ENCODE data around the gene HMX1.

DNA sequence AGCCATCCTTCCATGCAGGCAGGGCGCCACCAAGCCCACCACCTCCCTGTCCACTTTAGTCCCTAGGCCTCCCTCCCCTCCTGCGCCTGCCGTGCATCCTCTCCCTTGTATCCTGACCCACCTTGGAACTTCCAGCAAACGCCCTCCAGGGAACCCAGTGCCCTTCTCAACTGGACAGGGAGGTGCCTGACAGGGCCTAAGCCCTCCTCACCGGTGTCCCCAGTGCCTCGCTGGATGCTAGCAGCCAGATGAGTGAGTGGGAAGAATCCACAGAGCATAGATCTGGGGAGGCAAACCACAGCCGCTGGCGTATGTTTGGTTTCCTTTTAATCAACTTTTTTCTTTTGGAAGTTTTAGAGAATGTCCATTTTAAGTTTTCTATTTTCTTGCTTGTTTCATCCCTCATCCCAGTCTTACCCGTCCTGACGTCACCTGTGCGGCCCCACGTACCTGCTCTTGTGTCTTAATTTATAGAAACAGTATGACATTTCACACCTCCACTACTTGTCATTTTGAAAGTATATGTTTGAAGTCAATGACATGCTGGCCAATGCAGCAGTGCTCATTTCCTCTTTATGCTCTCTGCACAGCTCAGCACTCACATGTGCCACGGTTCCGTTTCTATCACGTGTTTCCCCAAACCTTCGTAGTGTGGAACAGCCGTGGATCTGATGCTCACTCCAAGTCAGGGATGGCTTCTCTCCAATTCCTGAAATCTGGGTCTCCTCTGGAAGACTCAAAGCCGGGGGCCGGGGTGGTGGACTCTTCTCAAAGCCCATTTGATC lies 3.4 kb upstream of the HMX1 start:
- no peak for TF ChIP-seq EZH2 (IDR thresholded peaks at IDR 0.05; ENCODE audit: insufficient read depth, poor library complexity, severe bottlenecking)
- TF ChIP-seq EZH2phosphoT487 (IDR thresholded peaks at IDR 0.05; ENCODE audit: insufficient read depth, low read depth) = no peak
